Smooth muscle cell (in vitro differentiated cells): Measurements from ENCODE around the gene MYCBP2. TPM values are rescaled to one million over a fixed set of nuclear protein-coding genes. Genes with fewer than 3 reads are reported as not detected.
"Not testable (repeated sequence)": the region's sequence is repeated elsewhere in the genome, so short reads cannot be mapped to it uniquely, and the experiment has no call there.

Experiments
- DNase-seq: peaks from one replicate; lab custom pipeline; 2025; ENCODE audit not compliant: unreplicated experiment; lab: John Stamatoyannopoulos, UW
- H2AFZ ChIP-seq: fragments of 200-600 bp; sonication (generic); 2 replicates; pipeline ENCODE4 v1.6.0; 2016; ENCODE audit warnings: antibody characterized with exemption, low read depth, mild to moderate bottlenecking
- H3F3A ChIP-seq: fragments of 200-600 bp; sonication (generic); 2 replicates; pipeline ENCODE4 v1.6.0; 2017; ENCODE audit warnings: antibody characterized with exemption, low read depth
- H3K27ac ChIP-seq: fragments of 200-600 bp; sonication (generic); 2 replicates; pipeline ENCODE4 v1.5.1; 2016; ENCODE audit warnings: low read depth, mild to moderate bottlenecking
- H3K27me3 ChIP-seq: fragments of 200-600 bp; sonication (generic); 2 replicates; pipeline ENCODE4 v1.6.1; 2016; ENCODE audit warnings: low read depth, mild to moderate bottlenecking
- H3K36me3 ChIP-seq: fragments of 200-600 bp; sonication (generic); 2 replicates; pipeline ENCODE4 v1.5.1; 2016; ENCODE audit warnings: low read depth
- H3K4me1 ChIP-seq: fragments of 200-600 bp; sonication (generic); 2 replicates; pipeline ENCODE4 v1.5.1; 2016; ENCODE audit warnings: low read depth
- H3K4me2 ChIP-seq: fragments of 200-600 bp; sonication (generic); 2 replicates; pipeline ENCODE4 v1.6.0; 2016; ENCODE audit warnings: mild to moderate bottlenecking
- H3K4me3 ChIP-seq: fragments of 200-600 bp; sonication (generic); 2 replicates; pipeline ENCODE4 v1.5.1; 2016; ENCODE audit warnings: mild to moderate bottlenecking
- H3K79me2 ChIP-seq: fragments of 200-600 bp; sonication (generic); 2 replicates; pipeline ENCODE4 v1.6.0; 2016; ENCODE audit warnings: low read depth, mild to moderate bottlenecking
- H3K9ac ChIP-seq: fragments of 200-600 bp; sonication (generic); 2 replicates; pipeline ENCODE4 v1.6.0; 2016; ENCODE audit warnings: low read depth
- H3K9me3 ChIP-seq: fragments of 200-600 bp; sonication (generic); replicated peaks from 2 replicates; pipeline ENCODE4 v1.5.1; 2016; ENCODE audit warnings: low read depth
- H4K20me1 ChIP-seq: fragments of 200-600 bp; sonication (generic); 2 replicates; pipeline ENCODE4 v1.6.0; 2016; ENCODE audit warnings: low read depth
- WGBS: methylation state at CpG from one replicate; pipeline ENCODE4 v1.1.7; 2016; ENCODE audit warnings: low lambda C conversion rate; 5-methylcytosine and 5-hydroxymethylcytosine counted together
- polyA plus RNA-seq: library from polyadenylated mRNA; unstranded; fragments of >200 nt; fragmentation: Nextera tagmentation; extraction: Ambion mirVana; gene quantifications from 2 replicates; pipeline ENCODE4 v1.2.1, GENCODE V29; 2016
- total RNA-seq: library from RNA; depleted of rRNA; stranded (reverse); fragments of >200 nt; gene quantifications from 2 replicates; pipeline ENCODE4 v1.2.3, GENCODE V29; 2014
- TF ChIP-seq, protein P1 (sequence below): fragments of 200-600 bp; sonication (generic); IDR thresholded peaks from 2 replicates; pipeline ENCODE4 v1.5.1; 2017; ENCODE audit warnings: borderline replicate concordance, mild to moderate bottlenecking, antibody characterized with exemption; ENCODE audit not compliant: insufficient read depth, poor library complexity, severe bottlenecking

Gene MYCBP2
- total and polyA plus RNA-seq, 2 experiments from 2014 or later: 20.1 to 61.0 TPM

- peak overlapping the region; percentile 1 for H3K4me2 ChIP-seq
- peaks cover 54% of the 10 kb centered on the region for H3K79me2 ChIP-seq
- peaks cover 14% of the 10 kb centered on the region for H3F3A ChIP-seq
- H3K4me1 ChIP-seq: peaks cover 12% of the 10 kb centered on the region
- H3K4me3 ChIP-seq: no peak overlapping the region
- no peaks in the 10 kb centered on the region for H3K27me3 ChIP-seq
- H3K9ac ChIP-seq: no peak overlapping the region
- H4K20me1 ChIP-seq: peaks cover 7% of the 10 kb centered on the region
- 99% methylated on average over 3 of the region's 3 CpGs for WGBS
- peak overlapping the region; percentile 28 for H3K27ac ChIP-seq
- no peaks in the 10 kb centered on the region for H3K9me3 ChIP-seq
- TF ChIP-seq, protein P1, sequence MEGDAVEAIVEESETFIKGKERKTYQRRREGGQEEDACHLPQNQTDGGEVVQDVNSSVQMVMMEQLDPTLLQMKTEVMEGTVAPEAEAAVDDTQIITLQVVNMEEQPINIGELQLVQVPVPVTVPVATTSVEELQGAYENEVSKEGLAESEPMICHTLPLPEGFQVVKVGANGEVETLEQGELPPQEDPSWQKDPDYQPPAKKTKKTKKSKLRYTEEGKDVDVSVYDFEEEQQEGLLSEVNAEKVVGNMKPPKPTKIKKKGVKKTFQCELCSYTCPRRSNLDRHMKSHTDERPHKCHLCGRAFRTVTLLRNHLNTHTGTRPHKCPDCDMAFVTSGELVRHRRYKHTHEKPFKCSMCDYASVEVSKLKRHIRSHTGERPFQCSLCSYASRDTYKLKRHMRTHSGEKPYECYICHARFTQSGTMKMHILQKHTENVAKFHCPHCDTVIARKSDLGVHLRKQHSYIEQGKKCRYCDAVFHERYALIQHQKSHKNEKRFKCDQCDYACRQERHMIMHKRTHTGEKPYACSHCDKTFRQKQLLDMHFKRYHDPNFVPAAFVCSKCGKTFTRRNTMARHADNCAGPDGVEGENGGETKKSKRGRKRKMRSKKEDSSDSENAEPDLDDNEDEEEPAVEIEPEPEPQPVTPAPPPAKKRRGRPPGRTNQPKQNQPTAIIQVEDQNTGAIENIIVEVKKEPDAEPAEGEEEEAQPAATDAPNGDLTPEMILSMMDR: no peak
- DNase-seq: no peak
- no peak overlapping the region for H2AFZ ChIP-seq
- no peaks in the 10 kb centered on the region for H3K36me3 ChIP-seq
These were observed 28.5 kb downstream of the MYCBP2 start for GRCh38 chr13:77298426-77298825.

DNA sequence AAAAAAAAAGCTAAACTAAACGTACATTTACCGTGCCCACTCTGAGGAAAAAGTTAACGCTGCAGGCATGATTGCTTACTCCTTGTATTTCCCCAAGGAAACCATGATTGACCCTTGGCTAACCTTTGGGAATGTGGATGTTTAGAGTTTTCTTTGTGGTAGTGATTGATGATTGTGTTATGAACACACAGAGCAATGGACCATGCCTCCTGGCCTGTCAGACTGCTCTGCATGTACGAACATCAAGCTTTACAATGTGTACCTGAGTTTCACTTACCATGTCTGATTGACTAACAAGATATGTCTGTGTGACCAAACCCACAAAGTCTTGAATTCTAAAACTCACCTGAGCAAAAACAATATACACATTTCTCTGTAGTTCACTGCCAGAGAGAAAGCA lies 35.1 kb downstream of the MYCBP2 start:
- WGBS: 96% methylated on average over 4 of the region's 4 CpGs
- H3K9ac ChIP-seq: no peak overlapping the region
- H3K27me3 ChIP-seq: no peaks in the 10 kb centered on the region
- no peak overlapping the region for H2AFZ ChIP-seq
- TF ChIP-seq, protein P1: no peak
- DNase-seq: no peak
- H3K4me2 ChIP-seq: no peak overlapping the region
- peaks cover 3% of the 10 kb centered on the region for H4K20me1 ChIP-seq
- H3K4me1 ChIP-seq: no peaks in the 10 kb centered on the region
- H3K79me2 ChIP-seq: peaks cover 12% of the 10 kb centered on the region
- no peak overlapping the region for H3K4me3 ChIP-seq
- H3K9me3 ChIP-seq: no peaks in the 10 kb centered on the region
- no peak overlapping the region for H3K27ac ChIP-seq
- no peaks in the 10 kb centered on the region for H3K36me3 ChIP-seq
- H3F3A ChIP-seq: no peaks in the 10 kb centered on the region

DNA sequence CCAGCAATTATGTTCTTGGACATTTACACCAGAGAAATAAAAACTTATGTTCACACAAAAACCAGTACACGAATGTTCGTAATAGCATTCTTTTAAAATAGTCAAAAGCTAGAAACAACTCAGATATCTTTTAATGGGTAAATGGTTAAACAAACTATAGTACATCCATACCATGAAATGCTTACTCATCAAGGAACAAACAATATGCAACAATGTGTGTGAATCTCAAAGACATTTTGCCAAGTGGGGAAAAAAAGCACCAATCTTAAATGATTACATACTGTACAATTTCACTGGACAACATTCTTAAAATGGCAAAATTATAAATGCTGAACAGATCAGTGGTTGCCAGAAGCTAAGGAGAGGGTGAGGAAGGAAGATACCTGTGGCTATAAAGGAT lies 36.6 kb downstream of the MYCBP2 start:
- Histone ChIP-seq H3K4me3 (no peak overlapping the region), H3K9ac (no peak overlapping the region), H3F3A (no peaks in the 10 kb centered on the region), H3K27ac (peak overlapping the region; percentile 61), H3K36me3 (no peaks in the 10 kb centered on the region), H3K9me3 (no peaks in the 10 kb centered on the region), H3K4me2 (no peak overlapping the region), H2AFZ (no peak overlapping the region), H3K4me1 (no peaks in the 10 kb centered on the region), H3K27me3 (no peaks in the 10 kb centered on the region), H3K79me2 (peaks cover 7% of the 10 kb centered on the region), H4K20me1 (peaks cover 3% of the 10 kb centered on the region)
- DNase-seq: no peak
- TF ChIP-seq, protein P1: no peak
- 95% methylated on average over 2 of the region's 2 CpGs for WGBS

- H3K36me3 ChIP-seq: no peaks in the 10 kb centered on the region
- no peak overlapping the region for H3K4me3 ChIP-seq
- peaks cover 3% of the 10 kb centered on the region for H4K20me1 ChIP-seq
- H3K27me3 ChIP-seq: no peaks in the 10 kb centered on the region
- DNase-seq: no peak
- H2AFZ ChIP-seq: no peak overlapping the region
- H3F3A ChIP-seq: no peaks in the 10 kb centered on the region
- no peaks in the 10 kb centered on the region for H3K4me1 ChIP-seq
- H3K4me2 ChIP-seq: no peak overlapping the region
- H3K9ac ChIP-seq: no peak overlapping the region
- peaks cover 7% of the 10 kb centered on the region for H3K79me2 ChIP-seq
- TF ChIP-seq, protein P1: no peak
- H3K9me3 ChIP-seq: no peaks in the 10 kb centered on the region
- H3K27ac ChIP-seq: peak overlapping the region; percentile 61
These were observed 37.0 kb downstream of the MYCBP2 start for GRCh38 chr13:77289851-77290250.

GRCh38 chr13:77285632-77286031 lies 41.3 kb downstream of the MYCBP2 start:
- not testable (repeated sequence) for H2AFZ ChIP-seq

More at GRCh38 chr13:77285632-77286031, 41.3 kb downstream of the MYCBP2 start:
- H3K36me3 ChIP-seq, H3K9ac ChIP-seq, H3K9me3 ChIP-seq, H3K79me2 ChIP-seq, H3K4me3 ChIP-seq, H3K27ac ChIP-seq, H4K20me1 ChIP-seq, DNase-seq, H3K4me1 ChIP-seq, H3K27me3 ChIP-seq, H3F3A ChIP-seq, H3K4me2 ChIP-seq: not testable (repeated sequence)
- WGBS: 97% methylated on average over 3 of the region's 3 CpGs
